Measurements from ENCODE around the gene KIF17. TPM values are rescaled to one million over a fixed set of nuclear protein-coding genes. Genes with fewer than 3 reads are reported as not detected.

KIF17 gene
- total RNA-seq, 1 donor from 2014 or later, result 2.2 TPM

GRCh38 chr1:20684050-20684620 is 33.7 kb downstream of the KIF17 start:
- FAIRE-seq, result no peak
- H3K4me3 ChIP-seq (ENCODE audit: insufficient read depth, low read depth, low read length), result no peak overlapping the region
- no peak overlapping the region for H3K9ac ChIP-seq (ENCODE audit: low read length)

GRCh38 chr1:20683614-20684013 is 34.2 kb downstream of the KIF17 start:
- Histone ChIP-seq H3K27me3 (ENCODE audit: insufficient read depth, low read length) (no peaks in the 10 kb centered on the region), H3K9me3 (ENCODE audit: insufficient read depth, low read depth, low read length) (no peaks in the 10 kb centered on the region), H3K4me2 (ENCODE audit: low read length) (no peak overlapping the region), H3K4me1 (ENCODE audit: insufficient read depth, low read length) (no peaks in the 10 kb centered on the region), H3K9ac (ENCODE audit: low read length) (no peak overlapping the region), H4K20me1 (ENCODE audit: insufficient read depth, low read length) (no peaks in the 10 kb centered on the region), H2AFZ (ENCODE audit: low read depth, low read length) (no peak overlapping the region), H3K36me3 (ENCODE audit: insufficient read depth, low read length) (no peaks in the 10 kb centered on the region), H3K79me2 (ENCODE audit: insufficient read depth, low read length) (no peaks in the 10 kb centered on the region), H3K4me3 (ENCODE audit: insufficient read depth, low read depth, low read length) (no peak overlapping the region), H3K27ac (ENCODE audit: low read depth, low read length) (no peak overlapping the region)
- DNase-seq (ENCODE audit: low read depth) (no peak), FAIRE-seq (no peak)
- Mint-ChIP-seq H3K27ac (ENCODE audit: unreplicated experiment) (no peak overlapping the region), H3K9me3 (ENCODE audit: unreplicated experiment) (peaks cover 2% of the 10 kb centered on the region), H3K27me3 (ENCODE audit: low read depth, unreplicated experiment) (peaks cover 9% of the 10 kb centered on the region), H3K4me1 (ENCODE audit: low read depth, unreplicated experiment) (no peaks in the 10 kb centered on the region), H3K36me3 (ENCODE audit: low read depth, unreplicated experiment) (peaks cover 2% of the 10 kb centered on the region), H3K4me3 (ENCODE audit: unreplicated experiment) (no peak overlapping the region)
- TF ChIP-seq EZH2 (IDR thresholded peaks at IDR 0.05; ENCODE audit: insufficient read depth, low read length) (no peak), CTCF (IDR thresholded peaks at IDR 0.05; ENCODE audit: insufficient read depth, low read depth, low read length) (no peak)

More at GRCh38 chr1:20684050-20684620, 33.7 kb downstream of the KIF17 start:
- no peaks in the 10 kb centered on the region for H3K4me1 Mint-ChIP-seq (ENCODE audit: low read depth, unreplicated experiment)
- no peak for DNase-seq (ENCODE audit: low read depth)
- Histone ChIP-seq H4K20me1 (ENCODE audit: insufficient read depth, low read length) (no peaks in the 10 kb centered on the region), H3K27ac (ENCODE audit: low read depth, low read length) (no peak overlapping the region), H3K4me2 (ENCODE audit: low read length) (no peak overlapping the region), H3K27me3 (ENCODE audit: insufficient read depth, low read length) (no peaks in the 10 kb centered on the region), H3K79me2 (ENCODE audit: insufficient read depth, low read length) (no peaks in the 10 kb centered on the region), H3K4me1 (ENCODE audit: insufficient read depth, low read length) (no peaks in the 10 kb centered on the region), H3K9me3 (ENCODE audit: insufficient read depth, low read depth, low read length) (no peaks in the 10 kb centered on the region), H2AFZ (ENCODE audit: low read depth, low read length) (no peak overlapping the region), H3K36me3 (ENCODE audit: insufficient read depth, low read length) (no peaks in the 10 kb centered on the region)
- no peak overlapping the region for H3K27ac Mint-ChIP-seq (ENCODE audit: unreplicated experiment)
- H3K27me3 Mint-ChIP-seq (ENCODE audit: low read depth, unreplicated experiment), result peaks cover 9% of the 10 kb centered on the region
- TF ChIP-seq CTCF (IDR thresholded peaks at IDR 0.05; ENCODE audit: insufficient read depth, low read depth, low read length), result no peak
- TF ChIP-seq EZH2 (IDR thresholded peaks at IDR 0.05; ENCODE audit: insufficient read depth, low read length), result no peak
- H3K4me3 Mint-ChIP-seq (ENCODE audit: unreplicated experiment), result no peak overlapping the region
- H3K9me3 Mint-ChIP-seq (ENCODE audit: unreplicated experiment), result peaks cover 2% of the 10 kb centered on the region
- peaks cover 2% of the 10 kb centered on the region for H3K36me3 Mint-ChIP-seq (ENCODE audit: low read depth, unreplicated experiment)

GRCh38 chr1:20682571-20683236 is 35.1 kb downstream of the KIF17 start:
- Histone ChIP-seq H3K4me3 (ENCODE audit: insufficient read depth, low read depth, low read length) (no peak overlapping the region), H3K36me3 (ENCODE audit: insufficient read depth, low read length) (no peaks in the 10 kb centered on the region), H3K4me1 (ENCODE audit: insufficient read depth, low read length) (no peaks in the 10 kb centered on the region), H2AFZ (ENCODE audit: low read depth, low read length) (no peak overlapping the region), H4K20me1 (ENCODE audit: insufficient read depth, low read length) (no peaks in the 10 kb centered on the region), H3K4me2 (ENCODE audit: low read length) (no peak overlapping the region), H3K9me3 (ENCODE audit: insufficient read depth, low read depth, low read length) (no peaks in the 10 kb centered on the region), H3K27me3 (ENCODE audit: insufficient read depth, low read length) (no peaks in the 10 kb centered on the region), H3K27ac (ENCODE audit: low read depth, low read length) (no peak overlapping the region), H3K9ac (ENCODE audit: low read length) (no peak overlapping the region), H3K79me2 (ENCODE audit: insufficient read depth, low read length) (no peaks in the 10 kb centered on the region)
- TF ChIP-seq CTCF (IDR thresholded peaks at IDR 0.05; ENCODE audit: insufficient read depth, low read depth, low read length), result no peak
- no peak for TF ChIP-seq EZH2 (IDR thresholded peaks at IDR 0.05; ENCODE audit: insufficient read depth, low read length)
- Mint-ChIP-seq H3K9me3 (ENCODE audit: unreplicated experiment) (peaks cover 2% of the 10 kb centered on the region), H3K4me1 (ENCODE audit: low read depth, unreplicated experiment) (no peaks in the 10 kb centered on the region), H3K4me3 (ENCODE audit: unreplicated experiment) (no peak overlapping the region), H3K27me3 (ENCODE audit: low read depth, unreplicated experiment) (peaks cover 6% of the 10 kb centered on the region), H3K27ac (ENCODE audit: unreplicated experiment) (no peak overlapping the region), H3K36me3 (ENCODE audit: low read depth, unreplicated experiment) (peaks cover 2% of the 10 kb centered on the region)
- no peak for FAIRE-seq
- DNase-seq (ENCODE audit: low read depth), result no peak
